Thoracic aorta (tissue), 2 donors: ENCODE measurements around the gene SERPINA9. TPM values are rescaled to one million over a fixed set of nuclear protein-coding genes. Genes with fewer than 3 reads are reported as not detected.

Source experiments
- ATAC-seq: fragments of 150-250 bp; one replicate; pipeline ENCODE4 v1.8.0; 2017; ENCODE audit warnings: low read depth; ENCODE audit not compliant: insufficient number of reproducible peaks, low FRiP score
- DNase-seq: peaks from one replicate; pipeline ENCODE4 v3.0.0-alpha.2; 2020; ENCODE audit warnings: low spot score
- H3K27ac ChIP-seq, 2 donors: fragments of 200-600 bp; sonication (generic); 1 replicate in 1 of 2; 2 replicates in 1 of 2; pipeline ENCODE4 v1.5.1; 2016; ENCODE audit warnings: mild to moderate bottlenecking in 2 of 2, moderate library complexity in 2 of 2
- H3K27me3 ChIP-seq: fragments of 200-600 bp; sonication (generic); replicated peaks from 2 replicates; pipeline ENCODE4 v1.6.0; 2016; ENCODE audit warnings: mild to moderate bottlenecking; ENCODE audit not compliant: insufficient read depth
- H3K36me3 ChIP-seq: fragments of 200-600 bp; sonication (generic); one replicate; pipeline ENCODE4 v1.5.1; 2016
- H3K4me1 ChIP-seq, 2 donors: fragments of 200-600 bp; sonication (generic); 1 replicate in 1 of 2; 2 replicates in 1 of 2; pipeline versions ENCODE4 v1.5.1 to v1.6.0; 2016; ENCODE audit warnings: low read depth in 2 of 2, mild to moderate bottlenecking in 1 of 2; ENCODE audit not compliant: control insufficient read depth in 1 of 2
- H3K4me3 ChIP-seq: fragments of 200-600 bp; sonication (generic); 2 replicates; pipeline ENCODE4 v1.5.1; 2016; ENCODE audit warnings: mild to moderate bottlenecking
- H3K9me3 ChIP-seq: fragments of 200-600 bp; sonication (generic); 2 replicates; pipeline ENCODE4 v1.5.1; 2016
- total RNA-seq, 2 donors: library from RNA; depleted of rRNA; stranded (reverse); fragments of >200 nt; gene quantifications; one replicate each; pipeline versions ENCODE4 v1.1.0 to v1.2.3, GENCODE V29; 2016
- TF ChIP-seq, protein P1 (sequence below): fragments of 200-600 bp; sonication (generic); IDR thresholded peaks from one replicate; pipeline ENCODE4 v1.5.1; 2019; ENCODE audit warnings: antibody characterized with exemption

SERPINA9 gene
- total RNA-seq, 2 donors from 2014 or later, result 2.3 TPM; not detected in 1

DNA sequence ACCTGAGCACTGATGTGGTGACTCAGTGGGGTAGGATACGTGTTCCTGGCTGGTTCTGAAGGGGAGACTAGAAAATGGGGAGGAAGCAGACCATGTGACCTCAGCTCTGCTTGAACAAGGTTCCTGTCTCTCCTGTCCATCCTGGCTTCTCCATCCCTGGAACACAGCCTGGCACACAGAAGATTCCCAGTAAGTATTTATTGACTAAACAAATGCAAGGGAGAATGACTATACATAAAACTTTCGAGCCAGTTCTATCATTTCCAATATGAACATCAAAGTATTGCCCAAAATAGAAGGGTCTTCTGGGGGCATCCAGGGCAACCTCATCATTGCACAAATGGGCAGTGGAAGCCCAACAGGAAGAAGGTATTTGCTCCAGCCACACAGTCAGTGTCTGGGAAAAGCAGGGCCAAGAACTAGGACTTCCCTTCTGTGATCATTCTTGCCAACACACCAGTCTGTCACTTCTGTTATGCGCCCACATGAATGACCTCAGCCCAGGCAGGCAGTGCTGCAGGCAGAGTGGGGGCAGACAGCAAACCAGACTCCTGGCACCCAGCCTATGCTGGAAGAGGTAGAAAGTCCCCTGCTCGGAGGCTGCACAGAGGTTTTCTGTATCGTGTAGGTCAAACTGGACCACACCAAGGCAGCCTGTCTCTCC, 5.6 kb upstream of the SERPINA9 start:
- Histone ChIP-seq H3K4me3 (no peak overlapping the region), H3K4me1 (peaks cover 2 to 7% of the 10 kb centered on the region in 2 donors), H3K9me3 (peaks cover 12% of the 10 kb centered on the region), H3K27ac (no peak overlapping the region), H3K27me3 (no peaks in the 10 kb centered on the region), H3K36me3 (no peaks in the 10 kb centered on the region)
- TF ChIP-seq, protein P1, sequence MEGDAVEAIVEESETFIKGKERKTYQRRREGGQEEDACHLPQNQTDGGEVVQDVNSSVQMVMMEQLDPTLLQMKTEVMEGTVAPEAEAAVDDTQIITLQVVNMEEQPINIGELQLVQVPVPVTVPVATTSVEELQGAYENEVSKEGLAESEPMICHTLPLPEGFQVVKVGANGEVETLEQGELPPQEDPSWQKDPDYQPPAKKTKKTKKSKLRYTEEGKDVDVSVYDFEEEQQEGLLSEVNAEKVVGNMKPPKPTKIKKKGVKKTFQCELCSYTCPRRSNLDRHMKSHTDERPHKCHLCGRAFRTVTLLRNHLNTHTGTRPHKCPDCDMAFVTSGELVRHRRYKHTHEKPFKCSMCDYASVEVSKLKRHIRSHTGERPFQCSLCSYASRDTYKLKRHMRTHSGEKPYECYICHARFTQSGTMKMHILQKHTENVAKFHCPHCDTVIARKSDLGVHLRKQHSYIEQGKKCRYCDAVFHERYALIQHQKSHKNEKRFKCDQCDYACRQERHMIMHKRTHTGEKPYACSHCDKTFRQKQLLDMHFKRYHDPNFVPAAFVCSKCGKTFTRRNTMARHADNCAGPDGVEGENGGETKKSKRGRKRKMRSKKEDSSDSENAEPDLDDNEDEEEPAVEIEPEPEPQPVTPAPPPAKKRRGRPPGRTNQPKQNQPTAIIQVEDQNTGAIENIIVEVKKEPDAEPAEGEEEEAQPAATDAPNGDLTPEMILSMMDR, result no peak
- ATAC-seq (no peak), DNase-seq (no peak)

DNA sequence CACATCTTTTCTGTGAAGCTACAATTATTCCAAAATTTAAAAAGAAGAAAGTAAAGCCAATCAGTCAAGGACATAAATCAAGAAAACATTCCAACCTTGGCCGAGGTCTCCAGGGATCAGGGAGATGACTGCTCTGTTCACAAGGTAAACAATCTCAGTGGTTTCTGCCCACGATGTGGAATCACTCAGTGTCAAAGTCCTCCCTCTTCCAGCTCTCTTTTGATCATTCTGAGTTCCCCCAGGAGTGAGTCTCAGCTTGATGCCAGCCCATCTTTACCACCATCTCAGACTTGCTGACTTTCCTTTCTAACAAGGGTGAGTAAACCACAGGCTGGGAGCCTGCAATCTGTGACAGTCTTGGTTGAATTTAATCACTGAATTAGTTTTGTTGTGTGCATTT, 4.8 kb upstream of the SERPINA9 start:
- no peak for ATAC-seq

DNA sequence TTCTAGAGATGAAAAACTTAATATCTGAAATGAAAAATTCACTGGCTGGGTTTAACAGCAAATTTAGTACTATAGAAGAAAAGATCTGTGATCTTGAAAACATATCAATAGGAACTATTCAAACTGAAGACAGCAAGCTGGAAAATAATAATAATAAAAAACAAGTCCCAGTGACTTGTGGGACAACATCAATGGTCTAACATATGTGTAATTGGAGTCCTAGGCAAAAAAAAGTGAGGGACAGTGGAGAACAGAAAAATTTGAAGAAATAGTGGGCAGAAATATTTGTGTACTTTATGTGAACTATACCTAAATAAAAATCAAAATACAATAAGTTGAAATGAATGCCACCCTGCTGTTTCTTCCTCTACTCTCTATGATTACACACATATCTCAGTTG, 2.4 kb upstream of the SERPINA9 start:
- Histone ChIP-seq H3K4me1 (no peaks in the 10 kb centered on the region), H3K9me3 (peaks cover 12% of the 10 kb centered on the region), H3K27me3 (no peaks in the 10 kb centered on the region)

More for the DNA sequence above, 4.8 kb upstream of the SERPINA9 start:
- Histone ChIP-seq H3K4me3 (no peak overlapping the region), H3K9me3 (peaks cover 12% of the 10 kb centered on the region), H3K4me1 (no peaks in the 10 kb centered on the region), H3K27ac (no peak overlapping the region), H3K36me3 (no peaks in the 10 kb centered on the region), H3K27me3 (no peaks in the 10 kb centered on the region)
- no peak for DNase-seq
- TF ChIP-seq, protein P1, result no peak

DNA sequence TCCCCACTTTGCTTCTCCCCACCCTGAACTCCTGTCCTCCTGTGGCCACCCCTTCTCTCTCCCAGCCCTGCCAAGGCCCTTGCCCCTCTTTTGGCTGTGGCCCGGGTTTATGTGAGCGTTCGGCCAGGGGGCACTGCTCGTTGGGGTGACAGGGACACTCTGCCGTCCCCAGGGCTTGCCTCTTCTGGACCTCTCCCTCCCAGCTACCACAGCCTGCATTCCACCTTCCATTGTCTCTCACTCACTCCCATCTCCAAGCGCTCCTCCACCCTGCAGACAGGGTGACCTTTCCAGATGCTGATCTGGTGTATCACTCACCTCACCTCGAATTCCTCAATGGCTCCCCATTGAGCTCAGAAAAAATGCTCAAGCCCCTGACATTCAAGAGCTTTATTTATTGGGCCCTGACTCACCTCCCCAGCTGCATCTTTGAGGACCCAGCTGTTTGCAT, 1.4 kb downstream of the SERPINA9 start:
- no peak overlapping the region for H3K27ac ChIP-seq
- H3K27me3 ChIP-seq, result no peaks in the 10 kb centered on the region
- peaks cover 12% of the 10 kb centered on the region for H3K9me3 ChIP-seq
- no peaks in the 10 kb centered on the region for H3K4me1 ChIP-seq
- no peak overlapping the region for H3K4me3 ChIP-seq
- DNase-seq, result no peak
- no peaks in the 10 kb centered on the region for H3K36me3 ChIP-seq
- no peak for ATAC-seq
- TF ChIP-seq, protein P1, result no peak

More for the DNA sequence above, 2.4 kb upstream of the SERPINA9 start:
- no peak for ATAC-seq
- Histone ChIP-seq H3K4me3 (no peak overlapping the region), H3K36me3 (no peaks in the 10 kb centered on the region), H3K27ac (no peak overlapping the region)
- TF ChIP-seq, protein P1, result no peak
- DNase-seq, result no peak

DNA sequence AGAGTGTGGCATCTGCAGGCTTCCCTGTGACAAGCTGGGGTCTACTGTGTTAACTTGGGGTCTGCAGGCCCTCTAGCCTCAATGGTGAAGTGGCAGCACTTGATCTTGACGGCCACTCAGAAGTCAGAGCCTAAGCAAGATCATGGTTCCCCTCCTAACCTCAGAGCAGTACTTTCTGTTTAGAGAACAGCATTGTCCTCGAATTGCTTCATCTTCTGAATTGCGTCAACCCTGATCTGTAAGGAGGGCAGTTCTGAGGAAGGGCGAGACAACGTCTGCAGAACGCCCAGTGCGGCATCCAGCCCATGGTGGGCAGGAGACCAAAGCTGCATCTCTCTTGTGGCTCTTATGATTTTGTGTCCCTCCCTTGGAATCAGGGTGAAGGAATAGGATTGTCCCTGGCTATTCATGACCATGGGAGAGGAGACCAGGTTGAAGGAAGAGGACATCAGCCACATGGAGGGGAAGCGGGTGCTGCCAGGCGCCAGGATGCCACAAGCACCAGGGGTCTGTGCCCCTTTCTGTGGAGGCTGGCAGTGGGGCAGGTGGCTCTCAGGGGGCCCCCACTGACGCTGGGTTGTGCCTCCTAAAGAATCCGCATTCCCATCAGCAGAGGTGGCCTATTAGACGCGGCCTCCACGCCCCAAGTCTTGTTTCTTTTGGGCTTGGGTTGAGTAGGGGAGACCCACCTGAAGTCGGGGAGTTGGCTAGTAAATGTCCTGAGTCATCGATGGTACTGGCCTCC, 2.2 kb downstream of the SERPINA9 start:
- no peaks in the 10 kb centered on the region for H3K4me1 ChIP-seq
- TF ChIP-seq, protein P1, result no peak
- H3K36me3 ChIP-seq, result no peaks in the 10 kb centered on the region
- ATAC-seq (no peak), DNase-seq (no peak)
- H3K4me3 ChIP-seq, result no peak overlapping the region
- H3K27me3 ChIP-seq, result no peaks in the 10 kb centered on the region
- peaks cover 11% of the 10 kb centered on the region for H3K9me3 ChIP-seq
- no peak overlapping the region for H3K27ac ChIP-seq
